Measurements from ENCODE around the gene HTR3A.

The HTR3A gene

DNA sequence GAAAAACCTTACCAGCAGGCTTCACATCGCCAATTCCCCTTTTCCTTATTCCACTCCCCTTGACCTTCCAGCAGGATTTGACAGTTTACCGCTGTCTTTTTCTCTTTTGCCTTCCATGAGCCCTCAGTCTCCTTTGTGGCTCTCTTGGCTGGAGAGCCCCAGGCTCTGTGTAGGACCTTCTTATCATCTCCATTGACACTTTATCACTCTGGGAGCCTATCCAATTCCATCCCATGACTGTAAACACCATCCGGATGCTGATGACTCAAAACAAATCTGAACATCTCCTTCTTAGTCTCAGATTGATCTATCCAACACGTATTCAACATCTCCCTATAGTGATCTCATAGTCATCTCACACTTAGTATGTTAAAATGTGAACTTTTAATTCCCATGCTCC, 36.0 kb downstream of the HTR3A start:
- Histone ChIP-seq H3K27me3 (no peaks in the 10 kb centered on the region), H3K4me3 (no peak overlapping the region), H3K9me3 (no peaks in the 10 kb centered on the region), H3K27ac (no peak overlapping the region), H4K20me1 (no peaks in the 10 kb centered on the region), H3K4me2 (no peak overlapping the region), H3K9ac (no peak overlapping the region), H3K36me3 (no peaks in the 10 kb centered on the region), H3K4me1 (no peaks in the 10 kb centered on the region)
- no peak for TF ChIP-seq Cebpa-rat (IDR thresholded peaks at IDR 0.05)

DNA sequence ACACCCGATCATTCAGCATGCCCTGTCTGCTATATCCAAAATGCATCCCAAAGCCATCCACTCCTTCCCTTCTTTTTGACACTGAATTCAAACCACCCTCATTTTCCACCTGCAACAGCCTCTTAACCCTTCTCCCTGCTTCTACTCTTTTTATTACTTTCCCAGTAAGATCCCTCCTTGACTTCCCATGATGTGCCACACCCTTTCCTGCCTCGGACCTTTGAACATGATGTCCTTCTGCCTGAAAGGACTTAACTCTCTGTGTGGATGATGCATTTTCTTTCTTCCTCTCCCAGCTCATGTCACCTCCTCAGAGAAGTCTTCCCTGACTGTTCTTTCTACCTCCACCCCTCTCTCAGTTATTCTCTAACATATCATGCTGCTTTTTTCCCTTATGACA, 36.5 kb downstream of the HTR3A start:
- H3K9ac ChIP-seq, result no peak overlapping the region
- no peak overlapping the region for H3K4me2 ChIP-seq
- TF ChIP-seq Cebpa-rat (IDR thresholded peaks at IDR 0.05), result no peak
- no peaks in the 10 kb centered on the region for H3K9me3 ChIP-seq
- no peaks in the 10 kb centered on the region for H4K20me1 ChIP-seq
- H3K27me3 ChIP-seq, result no peaks in the 10 kb centered on the region
- H3K27ac ChIP-seq, result no peak overlapping the region
- H3K4me1 ChIP-seq, result no peaks in the 10 kb centered on the region
- no peak overlapping the region for H3K4me3 ChIP-seq
- H3K36me3 ChIP-seq, result no peaks in the 10 kb centered on the region

DNA sequence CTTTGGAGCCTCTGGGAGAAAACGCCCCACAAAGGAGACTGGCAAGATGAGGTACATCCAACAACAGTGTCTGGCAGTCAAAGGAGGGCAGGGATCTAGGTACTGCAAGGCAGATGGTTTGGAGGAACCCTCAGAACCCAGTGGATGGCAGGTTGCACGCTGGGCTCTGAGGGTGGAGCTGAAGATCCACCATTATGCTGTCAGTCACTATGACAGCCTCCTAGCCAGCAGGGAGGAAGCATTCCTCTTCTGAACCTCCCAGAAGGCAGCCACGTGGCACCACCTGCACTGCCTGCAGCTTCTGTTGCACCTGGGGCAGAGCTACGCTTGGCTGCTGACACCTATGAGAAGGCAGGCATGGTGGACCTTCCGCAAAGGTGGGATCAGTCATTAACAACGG, 40.2 kb downstream of the HTR3A start:
- Histone ChIP-seq H3K4me2 (no peak overlapping the region), H3K4me1 (no peaks in the 10 kb centered on the region), H4K20me1 (no peaks in the 10 kb centered on the region), H3K27ac (no peak overlapping the region), H3K27me3 (no peaks in the 10 kb centered on the region), H3K4me3 (no peak overlapping the region), H3K9ac (no peak overlapping the region), H3K9me3 (no peaks in the 10 kb centered on the region), H3K36me3 (no peaks in the 10 kb centered on the region)
- no peak for TF ChIP-seq Cebpa-rat (IDR thresholded peaks at IDR 0.05)

DNA sequence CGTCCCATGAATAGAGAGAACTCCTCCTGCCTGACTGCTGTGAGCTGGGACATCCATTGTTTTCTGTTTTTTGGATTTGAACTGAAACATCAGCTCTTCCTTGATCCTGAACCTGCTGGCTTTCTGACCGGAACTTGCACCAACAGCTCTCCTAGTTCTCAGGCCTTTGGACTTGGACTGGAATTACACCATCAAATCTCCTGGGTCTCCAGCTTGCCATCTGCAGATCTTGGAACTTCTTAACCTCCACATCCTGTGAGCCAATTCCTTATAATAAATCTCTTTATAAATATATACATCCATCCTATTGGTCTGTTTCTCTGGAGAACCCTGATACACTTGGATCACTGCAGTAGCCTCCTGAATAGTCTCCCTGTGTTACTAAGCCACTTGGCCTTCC, 42.1 kb downstream of the HTR3A start:
- Histone ChIP-seq H3K4me3 (no peak overlapping the region), H3K36me3 (no peaks in the 10 kb centered on the region), H3K4me2 (no peak overlapping the region), H3K4me1 (no peaks in the 10 kb centered on the region), H4K20me1 (no peaks in the 10 kb centered on the region), H3K9me3 (no peaks in the 10 kb centered on the region), H3K27me3 (no peaks in the 10 kb centered on the region), H3K27ac (no peak overlapping the region), H3K9ac (no peak overlapping the region)
- TF ChIP-seq Cebpa-rat (IDR thresholded peaks at IDR 0.05), result no peak

DNA sequence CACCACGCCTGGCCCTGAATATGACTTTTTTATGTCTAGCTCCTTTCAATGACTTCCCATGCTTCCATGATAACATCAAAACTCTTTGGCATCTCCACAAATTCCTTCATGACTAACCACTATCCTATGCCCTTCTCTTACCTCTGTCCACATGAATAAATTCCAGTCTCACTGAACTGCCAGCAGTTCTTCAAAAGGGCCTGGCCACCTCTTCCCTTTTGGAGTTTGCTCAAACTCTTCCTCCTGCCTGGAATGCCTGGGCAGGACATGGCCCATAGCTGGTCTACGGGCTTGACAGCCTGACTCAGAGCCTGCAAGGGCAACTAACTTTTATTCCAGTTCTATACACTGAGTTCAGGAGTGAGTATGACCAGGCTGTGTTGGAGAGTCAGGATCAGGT, 42.8 kb downstream of the HTR3A start:
- no peaks in the 10 kb centered on the region for H3K9me3 ChIP-seq
- no peak overlapping the region for H3K9ac ChIP-seq
- no peaks in the 10 kb centered on the region for H3K36me3 ChIP-seq
- no peak overlapping the region for H3K27ac ChIP-seq
- no peaks in the 10 kb centered on the region for H4K20me1 ChIP-seq
- H3K27me3 ChIP-seq, result no peaks in the 10 kb centered on the region
- H3K4me1 ChIP-seq, result no peaks in the 10 kb centered on the region
- H3K4me2 ChIP-seq, result no peak overlapping the region
- TF ChIP-seq Cebpa-rat (IDR thresholded peaks at IDR 0.05), result no peak
- no peak overlapping the region for H3K4me3 ChIP-seq

DNA sequence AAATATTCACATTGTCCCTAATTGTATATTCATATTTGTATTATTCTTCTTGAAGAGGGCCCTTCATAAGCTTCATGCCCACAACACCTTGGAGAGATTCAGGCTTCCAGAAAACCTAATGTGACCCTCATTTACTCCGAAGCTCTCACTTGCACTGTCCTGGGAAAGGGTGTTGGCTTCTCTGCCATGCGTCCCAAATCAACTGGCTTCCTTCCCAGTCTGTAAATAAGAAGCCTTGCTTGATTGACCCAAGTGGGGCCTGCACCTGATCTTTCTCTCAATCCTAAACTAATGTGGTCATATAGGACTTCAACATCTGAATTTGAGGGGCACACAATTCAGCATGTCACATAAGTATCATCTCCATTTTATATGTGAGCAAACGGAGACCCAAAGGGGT, 44.1 kb downstream of the HTR3A start:
- no peak overlapping the region for H3K4me3 ChIP-seq
- H3K27me3 ChIP-seq, result no peaks in the 10 kb centered on the region
- H3K9ac ChIP-seq, result no peak overlapping the region
- H3K4me2 ChIP-seq, result no peak overlapping the region
- no peak overlapping the region for H3K27ac ChIP-seq
- no peaks in the 10 kb centered on the region for H3K4me1 ChIP-seq
- no peak for TF ChIP-seq Cebpa-rat (IDR thresholded peaks at IDR 0.05)
- H3K9me3 ChIP-seq, result no peaks in the 10 kb centered on the region
- no peaks in the 10 kb centered on the region for H4K20me1 ChIP-seq
- H3K36me3 ChIP-seq, result no peaks in the 10 kb centered on the region

DNA sequence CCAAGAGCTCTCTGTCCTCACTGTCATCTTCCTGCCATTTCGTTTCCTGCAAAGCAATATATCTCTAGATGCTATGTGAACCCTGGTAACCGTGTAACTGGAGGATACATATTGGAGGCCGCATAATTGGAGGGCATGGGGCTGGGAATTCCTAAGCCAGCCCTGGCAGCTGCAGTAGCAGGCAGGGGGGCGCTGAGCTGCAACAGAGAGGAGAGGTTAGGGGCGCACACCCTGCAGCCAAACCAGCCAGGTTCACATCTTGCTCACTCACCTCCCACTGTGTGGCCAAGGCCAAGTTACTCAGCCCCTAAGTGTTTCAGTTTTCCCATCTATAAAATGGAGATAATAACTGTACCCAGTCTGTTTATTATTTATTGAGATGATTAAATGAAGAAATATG, 44.7 kb downstream of the HTR3A start:
- Histone ChIP-seq H3K27ac (no peak overlapping the region), H3K4me2 (no peak overlapping the region), H3K9ac (no peak overlapping the region), H3K4me1 (no peaks in the 10 kb centered on the region), H3K36me3 (no peaks in the 10 kb centered on the region), H3K9me3 (no peaks in the 10 kb centered on the region), H3K27me3 (no peaks in the 10 kb centered on the region), H3K4me3 (no peak overlapping the region), H4K20me1 (no peaks in the 10 kb centered on the region)
- no peak for TF ChIP-seq Cebpa-rat (IDR thresholded peaks at IDR 0.05)

DNA sequence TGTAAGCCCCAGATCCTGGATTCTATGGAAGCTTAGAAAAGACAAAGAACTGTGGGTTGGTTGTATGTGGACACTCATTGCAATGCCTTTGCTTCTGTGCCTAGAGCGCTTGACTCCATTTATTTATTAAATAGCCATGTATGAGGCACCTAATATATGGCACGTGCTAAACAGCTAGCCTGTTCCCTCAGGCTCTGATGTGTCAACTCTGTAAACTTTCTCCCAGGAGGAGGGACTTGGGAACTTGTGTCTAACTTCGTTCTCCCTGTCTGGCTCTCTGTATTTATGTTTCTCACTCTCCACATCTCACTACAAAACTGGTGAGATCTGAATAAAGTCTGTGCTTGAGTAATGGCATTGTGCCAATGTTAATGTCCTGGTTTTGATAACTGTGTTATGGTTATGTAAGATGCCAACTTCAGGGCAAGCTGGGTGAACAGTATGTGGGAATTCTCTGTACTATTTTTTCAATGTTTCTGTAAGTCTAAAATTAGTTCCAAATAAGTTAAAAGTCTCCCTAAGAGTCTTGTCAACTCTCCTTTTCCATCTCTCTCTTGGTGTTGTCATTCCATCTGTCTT, 50.5 kb downstream of the HTR3A start:
- Histone ChIP-seq H3K4me2 (no peak overlapping the region), H3K27ac (no peak overlapping the region), H4K20me1 (no peaks in the 10 kb centered on the region), H3K27me3 (no peaks in the 10 kb centered on the region), H3K36me3 (no peaks in the 10 kb centered on the region), H3K4me1 (no peaks in the 10 kb centered on the region), H3K4me3 (no peak overlapping the region), H3K9me3 (no peaks in the 10 kb centered on the region), H3K9ac (no peak overlapping the region)
- TF ChIP-seq Cebpa-rat (IDR thresholded peaks at IDR 0.05), result no peak

DNA sequence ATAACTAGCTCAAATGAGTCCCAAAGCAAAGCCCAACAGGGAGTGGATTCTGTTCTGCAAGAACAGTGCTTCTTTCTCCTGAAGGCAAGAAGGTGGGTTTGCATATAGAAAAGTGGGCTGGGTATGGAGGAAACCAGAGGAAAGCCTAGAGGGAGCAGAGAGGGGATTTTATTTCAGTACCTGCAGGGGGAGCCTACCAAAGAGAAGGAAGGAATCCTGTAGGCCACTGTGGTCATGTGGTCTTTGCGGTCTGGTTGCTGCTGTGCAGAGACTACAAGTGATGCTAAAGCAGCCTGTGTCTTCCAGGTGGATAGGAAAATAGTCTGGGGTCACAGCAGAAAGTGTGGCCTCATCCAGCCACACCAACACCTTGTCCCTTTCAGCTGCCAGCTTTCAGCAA, 51.4 kb downstream of the HTR3A start:
- TF ChIP-seq Cebpa-rat (IDR thresholded peaks at IDR 0.05), result no peak
- Histone ChIP-seq H3K9ac (no peak overlapping the region), H4K20me1 (no peaks in the 10 kb centered on the region), H3K4me3 (no peak overlapping the region), H3K27me3 (no peaks in the 10 kb centered on the region), H3K27ac (no peak overlapping the region), H3K36me3 (no peaks in the 10 kb centered on the region), H3K4me2 (no peak overlapping the region), H3K9me3 (no peaks in the 10 kb centered on the region), H3K4me1 (no peaks in the 10 kb centered on the region)

DNA sequence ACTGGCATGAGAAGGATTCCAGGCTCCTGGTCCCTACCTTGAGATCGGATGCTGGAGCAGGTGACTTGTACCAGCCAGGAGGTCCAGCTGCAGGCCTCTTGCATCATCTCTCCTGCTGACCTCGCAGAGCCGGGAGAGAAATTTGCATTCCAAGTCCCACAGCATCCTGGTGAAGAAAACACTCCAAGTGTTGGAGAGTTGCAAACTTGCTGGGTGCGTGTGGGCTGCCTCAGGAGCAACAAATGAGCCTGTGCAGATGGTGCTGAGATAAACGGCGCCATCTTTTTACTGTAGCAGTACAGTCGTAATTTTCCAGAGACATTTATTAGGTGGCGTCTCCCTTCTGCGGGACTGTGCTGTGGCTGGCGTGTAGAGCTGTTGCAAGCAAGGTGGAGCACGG, 52.5 kb downstream of the HTR3A start:
- TF ChIP-seq Cebpa-rat (IDR thresholded peaks at IDR 0.05), result no peak
- H3K27me3 ChIP-seq, result no peaks in the 10 kb centered on the region

DNA sequence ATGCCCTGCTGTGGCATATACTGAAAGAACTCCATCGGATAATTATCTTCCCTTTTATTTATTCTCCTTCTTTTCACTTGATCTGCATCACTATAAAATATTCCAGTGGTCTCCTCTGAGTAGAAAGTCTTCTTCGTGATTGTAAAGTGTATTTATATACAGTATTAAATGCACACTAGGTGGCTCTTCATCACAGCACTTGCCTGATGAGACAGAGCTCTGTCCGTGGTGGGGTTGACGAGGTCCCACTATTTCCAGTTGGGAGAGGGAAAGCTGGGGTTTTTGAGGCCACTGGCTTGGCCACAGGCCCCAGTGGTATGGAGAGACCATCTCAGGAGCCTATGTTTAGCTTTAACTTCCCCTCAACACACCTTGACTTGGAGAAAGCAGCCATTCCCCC, 53.0 kb downstream of the HTR3A start:
- Histone ChIP-seq H3K36me3 (no peaks in the 10 kb centered on the region), H3K4me1 (no peaks in the 10 kb centered on the region), H3K4me3 (no peak overlapping the region), H3K27me3 (no peaks in the 10 kb centered on the region), H4K20me1 (no peaks in the 10 kb centered on the region), H3K4me2 (no peak overlapping the region), H3K9ac (no peak overlapping the region), H3K27ac (no peak overlapping the region), H3K9me3 (no peaks in the 10 kb centered on the region)
- TF ChIP-seq Cebpa-rat (IDR thresholded peaks at IDR 0.05), result no peak

More for the DNA sequence above, 52.5 kb downstream of the HTR3A start:
- H4K20me1 ChIP-seq, result no peaks in the 10 kb centered on the region
- no peaks in the 10 kb centered on the region for H3K36me3 ChIP-seq
- no peaks in the 10 kb centered on the region for H3K9me3 ChIP-seq
- H3K4me2 ChIP-seq, result no peak overlapping the region
- H3K27ac ChIP-seq, result no peak overlapping the region
- no peaks in the 10 kb centered on the region for H3K4me1 ChIP-seq
- no peak overlapping the region for H3K9ac ChIP-seq
- no peak overlapping the region for H3K4me3 ChIP-seq
